Measurements from ENCODE around the gene CBFA2T2. TPM values are rescaled to one million over a fixed set of nuclear protein-coding genes. Genes with fewer than 3 reads are reported as not detected.

The CBFA2T2 gene
- total and polyA plus RNA-seq, 2 of the 4 experiments (the other 2 are of a cell fraction), result 3.8 to 6.2 TPM

DNA sequence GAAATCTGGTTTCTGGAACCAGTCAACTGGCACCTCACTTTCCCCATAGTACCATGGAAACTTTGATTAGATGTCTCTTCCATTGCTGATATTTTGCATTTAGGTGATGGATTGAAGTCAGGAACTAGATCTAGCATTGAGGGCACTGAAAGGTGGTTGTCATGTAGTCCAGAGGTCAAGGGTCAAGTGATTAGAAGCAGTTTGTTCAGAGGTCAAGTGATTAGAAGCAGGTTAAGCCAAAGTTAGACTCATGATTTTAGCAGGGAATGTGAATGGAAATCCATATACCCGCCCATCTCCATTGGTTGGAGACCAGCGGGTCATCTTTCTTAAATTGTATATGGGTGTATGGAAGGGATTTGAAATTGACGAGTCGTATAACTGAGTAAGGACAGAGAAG lies 51.2 kb downstream of the CBFA2T2 start:
- no TSS peak for BruUV-seq (replicated peaks)
- ChIA-PET CTCF (no interaction called here), POLR2A (ENCODE audit: unreplicated experiment) (no interaction called here)
- H3K9ac ChIP-seq (ENCODE audit: low read depth, low read length), result no peak overlapping the region
- DNase-seq (no peak), ATAC-seq (ENCODE audit: low read depth) (no peak)
- peak overlapping the region; percentile 47; the same call in 1 of the 2 replicates for H2AK5ac ChIP-seq (ENCODE audit: low read depth, low read length)
- H3K9me1 ChIP-seq (ENCODE audit: insufficient read depth, low read length), result peaks cover 4% of the 10 kb centered on the region; the same call in 1 of the 2 replicates
- TF ChIP-seq MAZ (IDR thresholded peaks at IDR 0.05; ENCODE audit: borderline replicate concordance, low read depth, low read length), result no peak
- no peak for TF ChIP-seq CEBPB (IDR thresholded peaks at IDR 0.05; ENCODE audit: low read depth, low read length)
- no peak for TF ChIP-seq CTCF (conservative IDR thresholded peaks at IDR 0.05; ENCODE audit: low read depth, low read length)
- no peak for TF ChIP-seq RAD21 (IDR thresholded peaks at IDR 0.05; ENCODE audit: low read length)
- no peak for TF ChIP-seq MAFK (IDR thresholded peaks at IDR 0.05; ENCODE audit: low read depth, low read length)
- TF ChIP-seq, protein P1, sequence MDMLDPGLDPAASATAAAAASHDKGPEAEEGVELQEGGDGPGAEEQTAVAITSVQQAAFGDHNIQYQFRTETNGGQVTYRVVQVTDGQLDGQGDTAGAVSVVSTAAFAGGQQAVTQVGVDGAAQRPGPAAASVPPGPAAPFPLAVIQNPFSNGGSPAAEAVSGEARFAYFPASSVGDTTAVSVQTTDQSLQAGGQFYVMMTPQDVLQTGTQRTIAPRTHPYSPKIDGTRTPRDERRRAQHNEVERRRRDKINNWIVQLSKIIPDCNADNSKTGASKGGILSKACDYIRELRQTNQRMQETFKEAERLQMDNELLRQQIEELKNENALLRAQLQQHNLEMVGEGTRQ (IDR thresholded peaks at IDR 0.05; ENCODE audit: low read depth, low read length), result no peak
- TF ChIP-seq CHD1 (IDR thresholded peaks at IDR 0.05; ENCODE audit: low read depth, low read length), result no peak
- no peak for TF ChIP-seq MXI1 (IDR thresholded peaks at IDR 0.05; ENCODE audit: borderline replicate concordance, low read depth, low read length)
- H4K20me1 ChIP-seq (ENCODE audit: insufficient read depth, low read length), result no peaks in the 10 kb centered on the region; the same call in 1 of the 2 replicates
- 0 out of 2 replicates have a peak overlapping the region, but pooled peaks have one; percentile 50 for H3K4ac ChIP-seq (ENCODE audit: low read depth, low read length)
- no peak overlapping the region for H3K56ac ChIP-seq (ENCODE audit: extremely low read depth, insufficient read depth, low read length)
- peak overlapping the region; percentile 61 for H2BK20ac ChIP-seq (ENCODE audit: low read depth, low read length)
- H4K5ac ChIP-seq (ENCODE audit: low read depth, low read length), result no peak overlapping the region; the same call in 1 of the 2 replicates
- no peak overlapping the region for H3K27ac ChIP-seq (ENCODE audit: insufficient read depth, low read length)
- WGBS, 2 experiments (ENCODE audit: extremely low coverage in 2 of 2, insufficient read length in 1 of 2), result no CpG with 5 or more reads among the region's 4 CpGs
- H3K36me3 ChIP-seq (ENCODE audit: control insufficient read depth, insufficient read depth, low read length), result no peaks in the 10 kb centered on the region
- peak overlapping the region; percentile 63; the same call in 1 of the 3 replicates for H2BK15ac ChIP-seq (ENCODE audit: low read depth, low read length)
- peak overlapping the region; percentile 20; the same call in 1 of the 2 replicates for H2BK120ac ChIP-seq (ENCODE audit: low read depth, low read length)
- H3K14ac ChIP-seq (replicated peaks; ENCODE audit: low read depth, low read length), result no peak overlapping the region; the same call in 1 of the 2 replicates
- H3K9me3 ChIP-seq (ENCODE audit: control insufficient read depth, insufficient read depth, low read length), result no peaks in the 10 kb centered on the region
- in situ Hi-C loops (cut with MboI; ENCODE audit: low sequenced_read_pairs) (no loop called here), dilution Hi-C loops (cut with HindIII; ENCODE audit: low sequenced_read_pairs, unreplicated experiment) (no loop called here), intact Hi-C loops (cut with micrococcal nuclease) (no loop called here)
- H3K27me3 ChIP-seq (ENCODE audit: control insufficient read depth, insufficient read depth, low read length), result no peaks in the 10 kb centered on the region
- H3K4me1 ChIP-seq (ENCODE audit: control insufficient read depth, insufficient read depth, low read length), result peaks cover 10% of the 10 kb centered on the region
- no peak overlapping the region for H3K4me3 ChIP-seq (ENCODE audit: insufficient read depth, low read depth, low read length)
- H3K23ac ChIP-seq (ENCODE audit: low read depth, low read length), result peak overlapping the region; percentile 63; the same call in 1 of the 2 replicates
- peak overlapping the region; percentile 5; the same call in 1 of the 2 replicates for H4K91ac ChIP-seq (ENCODE audit: insufficient read depth, low read depth, low read length)
- H3K18ac ChIP-seq (ENCODE audit: low read depth, low read length), result no peak overlapping the region
- H4K8ac ChIP-seq (ENCODE audit: low read depth in 2 of 2, low read length in 2 of 2), result no peak overlapping the region; a peak in 1 of 4 replicates
- H2AFZ ChIP-seq (replicated peaks; ENCODE audit: low read length, poor library complexity), result no peak overlapping the region
- peaks cover 16 to 44% of the 10 kb centered on the region in 2 experiments for H3K79me1 ChIP-seq (ENCODE audit: low read depth in 1 of 2, low read length in 2 of 2)
- no peak overlapping the region for H3K4me2 ChIP-seq (ENCODE audit: low read depth, low read length)
- no peak overlapping the region for H2BK5ac ChIP-seq (ENCODE audit: low read depth, low read length, poor library complexity, severe bottlenecking)
- no peak overlapping the region for H2AK9ac ChIP-seq (replicated peaks; ENCODE audit: low read depth, low read length, poor library complexity)

Data from IMR-90 (cell line).